Nephron progenitor cell (in vitro differentiated cells): ENCODE results near the gene PLA2G4F.
"Not testable (repeated sequence)": the region's sequence is repeated elsewhere in the genome, so short reads cannot be mapped to it uniquely, and the experiment has no call there.

Source experiments
- DNase-seq: peaks from one replicate; pipeline ENCODE4 v3.0.0; 2021
- H3K27ac Mint-ChIP-seq: 2 replicates; pipeline ENCODE4 v1.8.0; 2021; ENCODE audit warnings: mild to moderate bottlenecking, moderate library complexity, mixed read lengths
- H3K27me3 Mint-ChIP-seq: 2 replicates; pipeline ENCODE4 v1.8.0; 2021; ENCODE audit warnings: mild to moderate bottlenecking, low read depth, mixed read lengths; ENCODE audit not compliant: poor library complexity
- H3K36me3 Mint-ChIP-seq: 2 replicates; pipeline ENCODE4 v1.8.0; 2021; ENCODE audit warnings: low read depth, mixed read lengths
- H3K4me1 Mint-ChIP-seq: 2 replicates; pipeline ENCODE4 v1.8.0; 2021; ENCODE audit warnings: mixed read lengths
- H3K4me3 Mint-ChIP-seq: 2 replicates; pipeline ENCODE4 v1.8.0; 2021; ENCODE audit warnings: mild to moderate bottlenecking, moderate library complexity, mixed read lengths
- H3K9me3 Mint-ChIP-seq: 2 replicates; pipeline ENCODE4 v1.8.0; 2021; ENCODE audit warnings: mild to moderate bottlenecking, moderate library complexity, mixed read lengths
- CTCF ChIP-seq: fragments of 200-600 bp; sonication (generic); IDR thresholded peaks from 2 replicates; pipeline ENCODE4 v1.5.0; 2021; ENCODE audit warnings: antibody characterized with exemption

PLA2G4F gene

GRCh38 chr15:42092398-42093318 is 63.8 kb downstream of the PLA2G4F start:
- Mint-ChIP-seq H3K36me3 (no peaks in the 10 kb centered on the region), H3K4me1 (peaks cover 48% of the 10 kb centered on the region), H3K27ac (peak overlapping the region; percentile 15), H3K4me3 (no peak overlapping the region), H3K9me3 (no peaks in the 10 kb centered on the region), H3K27me3 (peaks cover 18% of the 10 kb centered on the region)
- DNase-seq: no peak
- no peak for TF ChIP-seq CTCF

DNA sequence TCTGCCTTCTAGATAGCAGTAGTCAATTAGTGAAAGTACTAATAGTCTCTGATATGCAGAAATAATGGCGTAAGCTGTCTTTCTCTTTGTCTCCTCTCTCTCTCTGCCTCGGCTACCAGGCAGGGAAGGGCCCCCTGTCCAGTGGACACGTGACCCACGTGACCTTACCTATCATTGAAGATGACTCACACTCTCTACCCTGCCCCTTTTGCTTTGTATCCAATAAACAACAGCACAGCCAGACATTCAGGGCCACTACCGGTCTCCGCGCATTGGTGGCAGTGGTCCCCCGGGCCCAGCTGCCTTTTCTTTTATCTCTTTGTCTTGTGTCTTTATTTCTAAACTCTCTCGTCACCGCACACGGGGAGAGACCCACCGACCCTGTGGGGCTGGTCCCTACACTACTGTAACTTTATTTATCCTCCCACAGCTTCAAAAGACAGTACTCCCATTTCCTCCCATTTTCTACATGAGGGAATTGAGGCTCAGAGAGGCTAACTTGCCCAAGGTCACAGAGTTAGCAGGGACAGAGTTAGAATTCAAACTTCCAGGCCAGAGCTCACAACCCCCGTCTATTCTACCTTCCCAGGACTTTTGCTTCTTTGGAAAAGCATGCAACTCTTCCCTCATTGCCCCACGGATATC is 64.6 kb downstream of the PLA2G4F start:
- not testable (repeated sequence) for H3K4me3 Mint-ChIP-seq, H3K9me3 Mint-ChIP-seq, DNase-seq, H3K36me3 Mint-ChIP-seq
- Mint-ChIP-seq H3K27me3 (peaks cover 18% of the 10 kb centered on the region), H3K27ac (peak overlapping the region; percentile 44), H3K4me1 (peaks cover 51% of the 10 kb centered on the region)

- no peak for TF ChIP-seq CTCF
- peaks cover 53% of the 10 kb centered on the region for H3K4me1 Mint-ChIP-seq
- H3K9me3 Mint-ChIP-seq: no peaks in the 10 kb centered on the region
- no peaks in the 10 kb centered on the region for H3K36me3 Mint-ChIP-seq
- no peak overlapping the region for H3K4me3 Mint-ChIP-seq
- H3K27ac Mint-ChIP-seq: no peak overlapping the region
- peaks cover 18% of the 10 kb centered on the region for H3K27me3 Mint-ChIP-seq
- no peak for DNase-seq
Observed at GRCh38 chr15:42090781-42091180, 65.7 kb downstream of the PLA2G4F start.

GRCh38 chr15:42090370-42090769 is 66.1 kb downstream of the PLA2G4F start:
- DNase-seq: no peak
- TF ChIP-seq CTCF: no peak
- Mint-ChIP-seq H3K9me3 (no peaks in the 10 kb centered on the region), H3K27ac (no peak overlapping the region), H3K27me3 (peaks cover 18% of the 10 kb centered on the region), H3K4me3 (no peak overlapping the region), H3K4me1 (peaks cover 55% of the 10 kb centered on the region), H3K36me3 (no peaks in the 10 kb centered on the region)

DNA sequence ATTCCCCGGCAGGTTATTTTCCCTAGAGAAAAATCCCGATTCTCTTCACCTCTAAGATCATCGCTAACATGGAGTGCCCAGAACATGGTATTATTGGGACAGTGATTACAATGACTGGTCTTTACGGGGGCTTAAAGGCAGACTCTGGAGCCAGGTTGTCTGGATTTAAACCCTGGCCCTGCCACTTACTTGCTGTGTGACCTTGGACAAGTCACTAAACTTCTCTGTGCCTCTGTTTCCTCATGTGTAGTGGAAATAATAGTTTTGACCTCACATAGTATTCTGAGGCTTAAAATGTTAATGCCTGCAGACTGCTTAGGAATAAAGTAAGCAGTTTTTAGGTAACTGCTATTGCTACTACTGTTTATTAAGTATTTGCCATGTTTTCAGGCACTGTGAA is 66.5 kb downstream of the PLA2G4F start:
- Mint-ChIP-seq H3K4me1 (peaks cover 60% of the 10 kb centered on the region), H3K27me3 (peaks cover 17% of the 10 kb centered on the region), H3K36me3 (no peaks in the 10 kb centered on the region), H3K9me3 (no peaks in the 10 kb centered on the region), H3K4me3 (no peak overlapping the region), H3K27ac (no peak overlapping the region)
- no peak for TF ChIP-seq CTCF
- DNase-seq: no peak
